ENCODE measurements around the gene TUBA4A. TPM values are rescaled to one million over a fixed set of nuclear protein-coding genes. Genes with fewer than 3 reads are reported as not detected.

The TUBA4A gene
- total and polyA plus RNA-seq, 2 of the 8 experiments (the other 6 are each of a cell fraction or from before 2014, with no cell fraction given): 67.3 to 172 TPM

GRCh38 chr2:219291910-219292490 lies 38.3 kb upstream of the TUBA4A start (continued):
- TF ChIP-seq CHD7 (IDR thresholded peaks at IDR 0.05; ENCODE audit: insufficient replicate concordance, low read length) (no peak), ATF2 (IDR thresholded peaks at IDR 0.05; ENCODE audit: low read length) (no peak), CHD2 (IDR thresholded peaks at IDR 0.05; ENCODE audit: low read length) (no peak), TAF7 (optimal IDR thresholded peaks at IDR 0.05; ENCODE audit: borderline replicate concordance, low read depth, low read length) (no peak), KDM5A (IDR thresholded peaks at IDR 0.05; ENCODE audit: low read length) (no peak), SIX5 (IDR thresholded peaks at IDR 0.05; ENCODE audit: low read depth, low read length) (no peak), SIN3A (conservative IDR thresholded peaks at IDR 0.05 in 1 of 2, IDR thresholded peaks at IDR 0.05 in 1 of 2; ENCODE audit: low read depth in 1 of 2, low read length in 2 of 2) (no peak), MAFK (IDR thresholded peaks at IDR 0.05; ENCODE audit: low read depth, low read length) (no peak), TBP (IDR thresholded peaks at IDR 0.05; ENCODE audit: low read depth, low read length) (no peak)

Data from H1 (cell line).